GM08714 (cell line): ENCODE measurements around the gene GASK1B.

Experiments used
- H3K4me3 ChIP-seq: fragments of 200-500 bp; sonication (Bioruptor generic); 2 replicates; pipeline ENCODE4 v1.5.1; 2014; ENCODE audit warnings: mild to moderate bottlenecking, low read length, inconsistent platforms
- ZNF274 ChIP-seq: IDR thresholded peaks from 2 replicates; pipeline ENCODE4 v1.6.1; 2012; ENCODE audit warnings: mild to moderate bottlenecking, low read depth, low read length

GASK1B gene

GRCh38 chr4:158197194-158197776 is 24.5 kb upstream of the GASK1B start:
- TF ChIP-seq ZNF274, result no peak
- no peak overlapping the region for H3K4me3 ChIP-seq

GRCh38 chr4:158195297-158195696 is 22.5 kb upstream of the GASK1B start:
- H3K4me3 ChIP-seq, result no peak overlapping the region
- TF ChIP-seq ZNF274, result no peak

DNA sequence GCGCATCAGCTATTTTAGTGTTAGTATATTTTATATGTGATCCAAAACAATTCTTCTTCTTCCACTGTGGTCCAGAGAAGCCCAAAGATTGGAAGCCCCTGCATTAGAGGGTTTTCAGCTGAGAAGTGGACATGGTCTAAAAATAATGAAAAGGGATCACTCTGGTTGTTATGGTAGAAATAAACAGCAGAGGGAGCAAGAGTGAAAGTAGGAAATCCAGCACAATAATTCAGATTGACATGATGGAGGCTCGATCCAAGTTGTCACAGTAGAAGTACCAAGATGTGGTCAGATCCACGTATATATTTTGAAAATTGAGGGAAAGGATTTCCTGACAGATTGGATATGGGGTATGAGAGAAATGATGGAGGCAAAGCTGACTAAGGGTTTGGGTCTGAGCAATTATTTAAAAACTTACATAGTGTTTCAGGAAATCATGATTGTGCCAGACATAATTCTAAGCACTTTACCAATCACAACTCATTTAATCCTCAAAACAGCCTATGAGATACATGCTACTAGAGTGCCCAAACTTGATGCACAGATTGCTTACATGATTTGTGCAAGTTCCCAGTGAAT is 20.4 kb upstream of the GASK1B start:
- no peak for TF ChIP-seq ZNF274
- no peak overlapping the region for H3K4me3 ChIP-seq

DNA sequence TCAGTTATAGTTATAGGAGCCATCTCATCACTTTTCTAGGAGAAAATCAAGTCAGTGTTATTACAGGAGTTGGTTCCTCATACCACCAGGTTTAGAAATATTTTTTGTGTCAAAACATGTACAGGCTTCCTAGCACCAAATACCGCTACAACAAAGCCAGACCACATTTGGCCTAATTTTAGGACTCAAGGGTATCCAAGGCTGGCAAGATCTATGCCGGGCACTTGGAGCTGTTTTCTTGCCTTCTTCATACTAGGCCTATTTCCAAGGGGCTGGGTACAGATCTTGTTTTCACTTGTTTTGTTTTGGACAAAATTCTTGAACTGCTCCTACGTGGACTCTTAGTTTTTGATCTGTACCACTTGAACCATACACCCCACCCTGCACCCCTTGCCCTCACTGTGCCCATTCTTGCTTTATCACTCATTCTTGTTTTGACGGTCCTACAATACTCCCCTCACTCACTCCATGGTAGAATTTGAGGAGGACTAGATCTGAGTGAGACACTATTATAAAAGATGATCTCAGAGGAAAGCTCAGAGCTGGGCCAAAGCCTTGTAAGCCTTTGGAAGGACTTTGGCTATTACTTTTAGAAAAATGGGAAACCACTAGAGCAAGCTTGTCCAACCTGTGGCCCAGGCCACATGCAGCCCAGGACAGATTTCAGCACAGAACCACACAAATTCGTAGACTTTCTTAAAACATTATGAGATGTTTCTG is 19.8 kb upstream of the GASK1B start:
- TF ChIP-seq ZNF274, result no peak
- no peak overlapping the region for H3K4me3 ChIP-seq

DNA sequence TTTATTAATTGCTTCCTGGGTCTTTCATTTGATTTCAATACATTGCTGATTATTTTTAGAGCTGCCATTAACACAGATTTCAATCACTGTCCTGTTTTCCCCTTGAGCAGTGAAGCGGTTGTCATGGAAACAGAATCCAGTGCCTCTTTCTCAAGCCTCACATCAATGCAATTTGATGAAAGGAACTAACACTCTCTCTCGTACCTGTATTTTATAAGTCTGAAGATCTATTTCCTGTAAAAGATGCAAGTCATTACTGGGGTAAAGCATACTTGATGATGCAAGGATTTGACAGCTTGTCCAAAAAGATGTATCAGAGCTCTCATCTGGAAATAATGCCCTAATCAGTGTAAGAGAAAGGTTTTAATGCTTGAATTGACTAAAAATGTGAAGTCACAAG is 17.9 kb upstream of the GASK1B start:
- TF ChIP-seq ZNF274, result no peak
- H3K4me3 ChIP-seq, result no peak overlapping the region

DNA sequence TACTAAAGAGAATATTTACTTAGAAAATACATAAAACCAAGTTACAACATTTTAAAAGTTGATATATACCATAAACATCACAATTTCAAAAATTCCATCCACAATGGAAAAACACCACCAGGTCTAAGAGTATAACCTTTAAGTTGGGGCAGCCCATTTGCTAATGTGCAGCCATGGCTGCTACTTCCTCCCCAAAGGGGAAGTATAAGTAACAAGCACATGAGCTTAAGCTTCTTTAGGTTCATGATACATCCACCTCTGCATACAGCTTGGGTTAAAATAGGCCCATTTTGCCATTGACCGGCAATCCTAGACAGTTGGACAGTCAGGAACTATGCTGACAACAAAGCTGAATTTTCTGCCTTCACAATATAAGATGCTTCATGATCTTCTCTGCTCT is 16.6 kb upstream of the GASK1B start:
- no peak for TF ChIP-seq ZNF274
- no peak overlapping the region for H3K4me3 ChIP-seq

DNA sequence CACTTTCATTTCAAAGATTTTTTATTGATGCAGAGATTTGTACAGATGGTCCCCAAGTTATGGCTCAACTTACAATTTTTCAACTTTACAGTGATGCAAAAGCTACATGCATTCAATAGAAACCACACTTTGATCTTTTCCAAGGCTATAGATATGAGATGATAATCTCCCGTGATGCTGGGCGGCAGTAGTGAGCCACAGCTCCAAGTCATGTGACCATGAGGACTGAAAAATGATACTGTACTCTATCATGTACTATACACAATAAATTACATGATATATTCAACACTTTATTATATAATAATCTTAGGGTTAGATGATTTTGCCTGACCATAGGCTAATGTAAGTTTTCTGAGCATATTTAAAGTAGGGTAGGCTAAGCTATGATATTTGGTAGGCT is 14.0 kb upstream of the GASK1B start:
- no peak for TF ChIP-seq ZNF274
- H3K4me3 ChIP-seq, result no peak overlapping the region

DNA sequence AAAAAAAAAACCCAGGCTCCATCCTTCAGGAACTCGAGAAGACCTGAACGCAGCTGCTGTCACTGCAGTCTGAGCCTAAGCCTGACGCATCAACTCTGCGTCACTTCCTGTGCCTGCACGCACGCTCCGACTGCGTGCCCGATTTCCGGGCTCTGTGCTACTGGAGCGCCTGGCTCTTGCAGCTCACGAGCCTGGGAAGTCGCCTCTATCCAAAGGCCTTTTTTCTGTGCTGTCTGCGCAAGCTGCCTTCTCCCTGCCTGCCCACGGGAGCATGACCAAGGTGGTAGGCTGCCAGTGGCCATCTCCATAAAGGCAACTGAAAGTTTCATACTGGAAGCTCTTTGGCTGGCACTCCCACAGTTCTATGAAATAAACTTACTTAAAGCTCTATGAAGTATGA is 9.9 kb upstream of the GASK1B start:
- no peak for TF ChIP-seq ZNF274
- no peak overlapping the region for H3K4me3 ChIP-seq

DNA sequence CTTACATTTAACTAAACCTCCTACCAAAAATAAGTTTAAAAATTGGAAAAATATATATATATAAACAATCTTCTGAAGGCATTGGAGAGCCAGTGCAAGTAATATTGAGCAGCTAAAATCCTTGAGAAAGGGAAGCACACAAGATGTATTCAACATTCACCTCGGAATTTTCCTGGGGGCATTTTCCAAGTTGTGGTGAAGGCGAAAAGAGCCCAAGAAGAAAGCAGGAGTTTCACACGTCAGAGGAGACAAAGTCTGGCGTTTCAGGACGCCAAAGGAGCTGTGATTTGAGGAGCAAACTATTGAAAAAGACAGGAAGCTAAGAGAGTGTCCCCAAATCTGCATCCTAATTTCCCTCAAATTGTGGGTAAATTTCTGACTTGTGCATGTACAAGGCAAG is 9.1 kb upstream of the GASK1B start:
- no peak overlapping the region for H3K4me3 ChIP-seq
- TF ChIP-seq ZNF274, result no peak

DNA sequence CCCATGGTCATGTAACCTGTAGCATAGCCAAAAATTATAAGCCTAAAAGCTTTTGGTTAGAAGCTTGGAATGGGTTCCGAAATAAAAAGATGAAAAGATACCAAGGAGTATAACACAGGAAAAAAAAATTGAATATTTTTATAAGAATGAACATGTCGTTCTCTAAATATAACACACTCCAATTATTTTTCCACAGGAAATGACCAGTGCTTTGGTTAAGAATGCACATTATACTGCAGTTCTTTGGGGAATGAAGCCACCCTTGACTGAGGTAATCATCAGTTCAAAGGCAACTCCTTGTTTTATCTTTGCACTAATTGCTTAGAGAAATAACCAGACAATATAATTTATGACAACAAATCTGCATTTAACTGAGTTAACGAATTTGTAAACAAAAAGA is 6.6 kb upstream of the GASK1B start:
- no peak overlapping the region for H3K4me3 ChIP-seq
- TF ChIP-seq ZNF274, result no peak

DNA sequence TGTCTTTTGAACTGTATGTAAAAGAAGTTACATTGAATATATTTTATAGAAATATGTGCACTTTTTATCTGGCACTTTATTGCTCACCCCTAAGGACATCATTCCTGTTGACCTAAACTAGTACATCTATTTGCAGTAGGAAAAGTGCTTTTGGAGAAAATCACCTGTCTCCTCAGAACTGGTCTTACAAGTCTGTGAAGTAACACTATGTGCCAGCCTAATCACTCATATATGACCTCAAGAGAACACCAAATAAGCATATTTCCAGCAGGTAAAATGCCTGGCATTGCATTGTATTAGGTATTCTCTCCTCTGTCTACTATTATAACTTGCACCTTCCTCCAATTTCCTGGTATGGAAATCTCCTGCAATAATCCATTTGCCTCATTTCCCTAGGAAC is 4.0 kb upstream of the GASK1B start:
- no peak overlapping the region for H3K4me3 ChIP-seq
- no peak for TF ChIP-seq ZNF274

DNA sequence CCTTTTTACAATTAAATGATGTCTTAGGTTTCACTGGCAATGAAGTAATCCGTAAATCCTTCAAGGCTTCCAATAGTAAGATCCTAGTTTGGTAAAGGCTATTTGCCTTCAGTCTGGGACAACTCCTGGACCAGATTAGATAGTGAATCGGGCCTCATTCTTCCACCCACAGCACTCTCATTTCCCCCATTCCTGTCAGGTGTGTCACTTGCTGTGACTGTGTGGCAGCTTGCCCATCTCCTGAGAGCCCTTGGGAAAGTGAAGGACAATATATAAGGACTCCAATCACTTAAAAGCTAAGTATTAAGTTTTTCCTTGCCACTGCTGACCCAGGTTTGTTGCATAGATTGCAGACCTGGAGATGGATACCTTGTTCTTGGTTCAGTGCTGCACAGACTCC is 3.3 kb upstream of the GASK1B start:
- no peak for TF ChIP-seq ZNF274

GRCh38 chr4:158170691-158171561 is 1.9 kb downstream of the GASK1B start:
- TF ChIP-seq ZNF274, result no peak
- peak overlapping the region; percentile 1; the same call in 1 of the 2 replicates for H3K4me3 ChIP-seq

More for the DNA sequence above, 3.3 kb upstream of the GASK1B start:
- H3K4me3 ChIP-seq, result no peak overlapping the region

DNA sequence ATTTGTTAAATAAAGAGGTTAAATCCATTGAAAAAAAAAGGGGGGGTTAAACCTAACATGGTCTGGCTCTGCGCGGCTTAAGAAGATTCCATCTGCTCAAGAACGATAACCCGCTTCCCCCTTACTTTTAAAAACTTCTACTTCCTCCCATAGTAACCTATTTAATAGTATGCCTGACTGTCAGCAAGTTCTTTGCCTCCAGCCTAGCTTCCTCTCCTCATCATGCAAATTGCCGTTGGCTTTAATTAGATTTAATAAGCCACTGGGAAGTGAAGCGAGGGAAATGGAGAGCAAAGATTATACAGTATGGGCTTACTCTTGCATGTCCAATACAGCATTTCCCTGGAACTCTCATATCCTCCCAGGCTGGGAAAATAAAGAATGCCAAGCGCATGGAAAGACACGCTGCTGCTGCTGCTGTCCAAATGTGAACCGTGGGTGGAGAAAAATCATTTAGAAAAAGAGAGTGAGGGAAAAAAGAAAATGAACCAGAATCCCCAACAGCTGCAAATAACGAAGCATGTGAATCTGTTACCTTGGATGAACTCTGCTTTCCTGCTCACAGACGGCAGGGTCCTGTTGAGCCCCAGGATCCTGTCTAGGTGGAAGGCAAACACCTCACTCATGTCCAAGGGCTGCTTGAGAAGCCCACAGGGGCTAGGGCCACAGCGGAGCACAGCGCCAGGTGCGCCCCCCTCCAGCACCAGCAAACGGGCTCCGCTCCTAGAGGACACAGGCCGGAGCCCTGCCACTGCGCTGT is 2.7 kb downstream of the GASK1B start:
- no peak overlapping the region; the same call in 1 of the 2 replicates for H3K4me3 ChIP-seq
- TF ChIP-seq ZNF274, result no peak
